Activated T-helper 1 cell treated with anti-CD3 and anti-CD28 coated beads, Interleukin-12 subunit alpha, Interleukin-12 subunit beta, Interleukin-2, Interleukin-4 antibody, amounts not matched to agents 30 ng/mL and 10 ng/mL and 1 ng/mL, durations not matched to agents 14 hours and 24 hours and 36 hours (primary cell): ENCODE measurements around the gene CCDC15. TPM values are rescaled to one million over a fixed set of nuclear protein-coding genes. Genes with fewer than 3 reads are reported as not detected.
"Not testable (repeated sequence)": the region's sequence is repeated elsewhere in the genome, so short reads cannot be mapped to it uniquely, and the experiment has no call there.

Source experiments
- DNase-seq: peaks from one replicate; pipeline ENCODE4 v3.0.0; 2021; ENCODE audit warnings: low spot score
- H3K27ac Mint-ChIP-seq: one replicate; pipeline ENCODE4 v1.8.0; 2021; ENCODE audit warnings: mild to moderate bottlenecking, mixed read lengths
- H3K27me3 Mint-ChIP-seq: one replicate; pipeline ENCODE4 v1.8.0; 2022; ENCODE audit warnings: mild to moderate bottlenecking, moderate library complexity, mixed read lengths; ENCODE audit not compliant: insufficient read depth
- H3K36me3 Mint-ChIP-seq: one replicate; pipeline ENCODE4 v1.8.0; 2021; ENCODE audit warnings: low read depth, mixed read lengths
- H3K4me1 Mint-ChIP-seq: one replicate; pipeline ENCODE4 v1.8.0; 2021; ENCODE audit warnings: low read depth, mixed read lengths
- H3K4me3 Mint-ChIP-seq: one replicate; pipeline ENCODE4 v1.8.0; 2021; ENCODE audit warnings: mild to moderate bottlenecking, moderate library complexity, mixed read lengths
- H3K9me3 Mint-ChIP-seq: one replicate; pipeline ENCODE4 v1.8.0; 2021; ENCODE audit warnings: mixed read lengths
- intact Hi-C: fragments of 100-400 bp; cut with micrococcal nuclease; formaldehyde crosslinking; loops from one replicate; pipeline ENCODE4 v1.15.1; 2024
- total RNA-seq: library from RNA; stranded (reverse); gene quantifications from 2 replicates; pipeline ENCODE4 v1.2.3, GENCODE V29; 2022

CCDC15 gene
- total RNA-seq, 1 donor from 2014 or later = 3.4 TPM

DNA sequence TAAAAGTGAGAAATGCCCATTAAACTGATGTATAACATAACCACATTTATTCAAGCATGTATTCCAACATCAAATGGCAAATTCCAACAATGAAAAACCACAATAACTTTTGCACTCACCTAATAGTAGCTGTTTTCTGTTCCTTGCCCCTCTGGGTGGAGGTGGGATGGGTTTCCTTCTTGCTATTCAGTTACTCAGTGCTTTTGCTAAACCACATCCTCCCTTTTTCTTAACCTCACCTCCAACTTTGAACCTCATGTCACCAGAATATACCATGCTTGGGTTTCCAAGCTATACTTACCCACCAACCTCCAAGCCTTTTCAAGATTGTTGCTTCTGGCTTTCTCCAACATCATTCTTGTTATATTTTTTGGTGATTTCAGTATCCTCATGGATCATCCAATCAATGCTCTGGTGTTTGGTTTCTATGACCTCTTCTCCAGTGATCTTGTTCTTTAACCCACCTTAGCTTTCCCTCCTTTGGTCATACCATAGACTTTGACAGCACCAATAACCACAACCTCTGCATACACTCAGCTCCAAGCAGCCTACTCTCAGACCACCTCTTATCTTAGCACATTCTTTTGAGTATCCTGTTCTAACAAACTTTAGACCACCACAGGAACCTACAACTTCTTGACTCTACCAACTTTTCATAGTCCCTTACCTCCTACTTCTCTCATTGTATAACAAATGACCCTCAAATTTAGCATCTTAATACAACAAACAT is 3.2 kb upstream of the CCDC15 start:
- H3K9me3 Mint-ChIP-seq = peaks cover 24% of the 10 kb centered on the region
- H3K4me1 Mint-ChIP-seq = no peaks in the 10 kb centered on the region
- peak; percentile 17 for DNase-seq
- peaks cover 6% of the 10 kb centered on the region for H3K36me3 Mint-ChIP-seq
- H3K27ac Mint-ChIP-seq = no peak overlapping the region
- no peaks in the 10 kb centered on the region for H3K27me3 Mint-ChIP-seq
- intact Hi-C loops = loop anchor here (5.0 to 10.0 kb wide), 6 partner anchors 203 to 1208 kb away; partner anchors contain the start of genes CDON, STT3A, VWA5A and ZNF202
- H3K4me3 Mint-ChIP-seq = no peak overlapping the region

DNA sequence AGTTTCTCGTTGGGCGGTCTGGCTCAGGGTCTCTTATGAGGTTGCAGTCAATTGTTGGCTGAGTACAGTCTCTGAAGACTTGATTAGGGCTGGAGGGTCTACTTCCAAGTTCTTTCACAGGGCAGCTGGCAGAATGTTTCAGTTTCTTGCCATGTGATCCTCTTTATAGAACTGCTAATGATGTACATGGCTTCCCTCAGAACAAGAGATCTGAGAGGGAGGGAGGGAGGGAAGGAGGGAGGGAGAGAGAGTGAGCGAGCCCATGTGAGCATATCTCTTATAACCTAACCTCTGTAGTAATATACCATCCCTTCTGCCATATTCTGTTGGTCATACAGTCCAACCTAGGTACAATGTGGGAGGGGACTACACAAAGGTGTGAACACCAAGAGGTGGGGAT is 2.7 kb upstream of the CCDC15 start:
- peaks cover 6% of the 10 kb centered on the region for H3K36me3 Mint-ChIP-seq
- no peak overlapping the region for H3K27ac Mint-ChIP-seq
- no peaks in the 10 kb centered on the region for H3K27me3 Mint-ChIP-seq
- no peak for DNase-seq
- no peak overlapping the region for H3K4me3 Mint-ChIP-seq
- H3K9me3 Mint-ChIP-seq = peaks cover 24% of the 10 kb centered on the region
- H3K4me1 Mint-ChIP-seq = no peaks in the 10 kb centered on the region
- intact Hi-C loops = loop anchor here (5.0 to 10.0 kb wide), 6 partner anchors 204 to 1209 kb away; partner anchors contain the start of genes CDON, STT3A, VWA5A and ZNF202

DNA sequence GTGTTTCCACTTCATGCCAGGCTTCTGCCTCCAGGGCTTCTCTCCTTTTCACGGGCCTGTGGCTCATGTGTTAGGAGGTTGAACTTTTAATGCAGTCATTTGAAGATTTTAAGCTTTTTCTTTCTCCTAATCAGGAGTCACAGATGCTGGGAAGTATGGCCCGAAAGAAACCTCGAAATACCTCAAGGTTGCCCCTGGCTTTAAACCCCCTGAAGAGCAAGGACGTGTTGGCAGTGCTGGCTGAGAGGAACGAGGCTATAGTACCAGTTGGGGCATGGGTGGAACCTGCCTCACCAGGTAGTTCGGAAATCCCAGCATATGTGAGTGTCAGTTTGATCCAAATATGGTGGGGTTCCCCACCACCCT is 571 bp downstream of the CCDC15 start:
- H3K27me3 Mint-ChIP-seq = no peaks in the 10 kb centered on the region
- DNase-seq = no peak

DNA sequence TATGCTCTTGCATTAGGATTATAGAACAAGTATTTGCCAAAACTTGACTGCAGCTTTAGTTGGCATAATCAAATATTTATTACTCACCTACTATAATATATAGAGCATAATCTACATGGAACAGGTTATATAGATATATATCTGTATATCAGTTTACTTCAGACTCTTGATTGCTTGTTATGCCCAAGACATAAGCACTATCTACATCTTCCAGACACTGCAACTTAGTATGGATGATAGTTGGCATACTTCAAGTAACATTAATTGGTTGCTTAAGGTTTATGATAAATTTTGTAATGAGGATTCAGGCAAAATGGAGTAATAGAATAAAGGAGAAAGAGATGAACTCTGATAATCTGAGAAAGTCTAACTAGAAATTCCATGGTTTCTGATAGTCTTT is 1.0 kb downstream of the CCDC15 start:
- intact Hi-C loops = loop anchor here (2.0 to 10.0 kb wide), 5 partner anchors 34 to 840 kb away; partner anchors contain the start of genes SIAE, SLC37A2, SPA17 and VWA5A
- no peak overlapping the region for H3K27ac Mint-ChIP-seq
- H3K27me3 Mint-ChIP-seq = no peaks in the 10 kb centered on the region
- no peaks in the 10 kb centered on the region for H3K4me1 Mint-ChIP-seq
- no peak for DNase-seq
- H3K36me3 Mint-ChIP-seq = no peaks in the 10 kb centered on the region
- peaks cover 1% of the 10 kb centered on the region for H3K9me3 Mint-ChIP-seq
- H3K4me3 Mint-ChIP-seq = no peak overlapping the region

More for the DNA sequence above, 571 bp downstream of the CCDC15 start:
- intact Hi-C loops = loop anchor here (1.0 to 10.0 kb wide), 16 partner anchors 34 to 1212 kb away; partner anchors contain the start of genes CDON, HYLS1, MSANTD2 and PUS3
- H3K36me3 Mint-ChIP-seq = no peaks in the 10 kb centered on the region
- no peak overlapping the region for H3K27ac Mint-ChIP-seq
- H3K4me1 Mint-ChIP-seq = no peaks in the 10 kb centered on the region
- peaks cover 5% of the 10 kb centered on the region for H3K9me3 Mint-ChIP-seq
- H3K4me3 Mint-ChIP-seq = no peak overlapping the region

DNA sequence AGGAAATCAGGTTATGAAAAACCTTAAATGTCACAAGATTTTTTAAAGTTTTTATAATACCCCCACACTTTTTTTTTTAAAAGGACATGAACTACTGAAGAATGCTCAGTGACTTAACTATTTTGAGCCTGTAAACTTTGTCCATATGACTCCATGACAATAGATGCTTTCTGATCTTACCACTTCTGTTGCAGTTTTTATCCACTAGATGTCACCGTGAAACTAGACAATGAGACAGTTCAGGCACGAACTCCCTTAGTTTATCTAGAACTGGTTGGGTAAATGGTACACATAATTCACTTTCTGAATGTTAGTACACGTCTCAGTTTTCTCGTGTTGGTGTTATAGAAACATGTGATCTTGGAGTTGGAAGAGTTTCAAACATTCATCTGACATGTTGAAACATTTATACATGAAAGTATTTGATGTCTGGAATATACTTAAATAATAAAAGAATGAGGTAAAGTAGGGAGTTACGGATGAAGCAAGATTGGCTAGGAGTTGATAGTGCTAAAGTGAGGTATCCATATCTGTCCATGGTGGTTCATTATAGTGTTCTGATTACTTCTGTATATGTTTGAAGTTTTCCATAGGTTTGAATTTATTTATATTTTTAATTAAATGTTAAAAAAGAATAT is 8.1 kb downstream of the CCDC15 start:
- no peak overlapping the region for H3K27ac Mint-ChIP-seq
- no peaks in the 10 kb centered on the region for H3K27me3 Mint-ChIP-seq
- H3K4me1 Mint-ChIP-seq = no peaks in the 10 kb centered on the region
- H3K9me3 Mint-ChIP-seq = no peaks in the 10 kb centered on the region
- intact Hi-C loops = loop anchor here (1.0 kb wide), 5 partner anchors 162 to 912 kb away; no protein-coding TSS in a partner anchor
- no peak overlapping the region for H3K4me3 Mint-ChIP-seq
- peaks cover 3% of the 10 kb centered on the region for H3K36me3 Mint-ChIP-seq
- peak; percentile 27 for DNase-seq

DNA sequence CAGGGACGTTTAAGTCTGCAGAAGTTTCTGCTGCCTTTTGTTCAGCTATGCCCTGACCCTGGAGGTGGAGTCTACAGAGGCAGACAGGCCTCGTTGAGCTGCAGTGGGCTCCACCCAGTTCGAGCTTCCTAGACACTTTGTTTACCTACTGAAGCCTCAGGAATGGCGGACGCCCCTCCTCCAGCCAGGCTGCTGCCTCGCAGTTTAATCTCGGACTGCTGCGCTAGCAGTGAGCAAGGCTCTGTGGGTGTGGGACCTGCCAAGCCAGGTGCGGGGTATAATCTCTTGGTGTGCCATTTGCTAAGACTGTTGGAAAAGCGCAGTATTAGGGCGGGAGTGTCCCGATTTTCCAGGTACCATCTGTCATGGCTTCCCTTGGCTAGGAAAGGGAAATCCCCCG is 14.2 kb downstream of the CCDC15 start:
- H3K36me3 Mint-ChIP-seq, H3K27me3 Mint-ChIP-seq, DNase-seq, H3K27ac Mint-ChIP-seq, H3K9me3 Mint-ChIP-seq, H3K4me1 Mint-ChIP-seq, H3K4me3 Mint-ChIP-seq, intact Hi-C loops: not testable (repeated sequence)

DNA sequence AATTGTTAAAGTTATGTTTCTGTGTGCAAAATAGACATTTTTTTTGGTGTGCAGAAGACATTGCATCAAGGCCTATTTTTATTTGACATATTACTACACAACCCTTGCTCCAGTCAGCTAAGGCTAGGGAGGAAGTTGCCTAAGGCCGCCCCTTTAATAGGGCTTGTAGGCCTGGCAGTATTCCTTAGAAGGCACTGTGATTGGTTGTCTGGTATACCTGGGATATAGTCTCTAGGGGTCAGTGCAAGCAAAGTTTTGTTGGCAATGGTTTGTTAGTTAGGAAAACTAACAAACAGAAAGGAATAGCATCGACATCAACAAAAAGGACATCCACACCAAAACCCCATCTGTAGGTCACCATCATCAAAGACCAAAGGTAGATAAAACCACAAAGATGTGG is 16.9 kb downstream of the CCDC15 start:
- DNase-seq = no peak
- Mint-ChIP-seq H3K36me3 (no peaks in the 10 kb centered on the region), H3K9me3 (no peaks in the 10 kb centered on the region), H3K27ac (no peak overlapping the region), H3K27me3 (no peaks in the 10 kb centered on the region), H3K4me1 (no peaks in the 10 kb centered on the region), H3K4me3 (no peak overlapping the region)
- intact Hi-C loops = no loop called here

DNA sequence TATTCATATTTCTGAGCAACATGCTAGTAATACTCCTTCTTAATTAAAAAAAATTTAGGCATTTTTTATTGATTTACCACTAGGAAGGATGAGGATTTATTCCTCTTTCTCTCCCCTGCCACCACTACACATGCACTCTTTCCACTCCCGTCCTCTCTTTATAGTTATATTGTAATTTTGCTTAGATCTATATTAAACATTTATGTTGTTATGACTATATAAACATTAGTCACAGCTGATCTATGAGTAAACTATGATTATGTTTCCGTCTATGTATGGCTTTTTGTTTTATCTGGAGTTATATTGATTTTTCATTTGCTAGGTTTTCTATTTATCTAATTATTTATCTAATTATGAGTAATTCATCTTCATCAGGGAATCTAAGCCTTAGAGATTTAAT is 17.8 kb downstream of the CCDC15 start:
- no peaks in the 10 kb centered on the region for H3K9me3 Mint-ChIP-seq
- H3K4me3 Mint-ChIP-seq = no peak overlapping the region
- intact Hi-C loops = no loop called here
- H3K36me3 Mint-ChIP-seq = no peaks in the 10 kb centered on the region
- DNase-seq = no peak
- no peaks in the 10 kb centered on the region for H3K27me3 Mint-ChIP-seq
- no peaks in the 10 kb centered on the region for H3K4me1 Mint-ChIP-seq
- H3K27ac Mint-ChIP-seq = no peak overlapping the region

DNA sequence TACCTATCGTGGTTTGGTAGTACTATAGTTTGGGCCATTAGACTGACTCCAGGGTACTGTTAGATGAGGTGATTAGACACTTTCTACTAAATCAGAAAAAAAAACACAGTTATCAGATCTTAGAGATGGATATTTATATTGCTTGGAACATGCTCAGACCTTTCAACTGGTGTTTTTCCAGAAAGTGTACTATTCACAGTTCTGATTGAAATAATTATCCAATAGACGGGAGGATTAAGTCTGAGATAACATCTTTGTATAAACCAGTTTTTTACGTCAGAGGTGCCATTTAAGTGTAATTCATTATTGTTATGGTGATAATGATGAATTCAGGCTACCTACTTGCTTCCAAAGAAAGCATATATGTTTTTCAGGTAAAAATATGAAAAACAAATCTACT is 22.5 kb downstream of the CCDC15 start:
- H3K4me1 Mint-ChIP-seq = no peaks in the 10 kb centered on the region
- H3K27ac Mint-ChIP-seq = no peak overlapping the region
- peaks cover 20% of the 10 kb centered on the region for H3K36me3 Mint-ChIP-seq
- no peak overlapping the region for H3K4me3 Mint-ChIP-seq
- no peaks in the 10 kb centered on the region for H3K27me3 Mint-ChIP-seq
- intact Hi-C loops = no loop called here
- H3K9me3 Mint-ChIP-seq = peaks cover 27% of the 10 kb centered on the region
- DNase-seq = no peak

DNA sequence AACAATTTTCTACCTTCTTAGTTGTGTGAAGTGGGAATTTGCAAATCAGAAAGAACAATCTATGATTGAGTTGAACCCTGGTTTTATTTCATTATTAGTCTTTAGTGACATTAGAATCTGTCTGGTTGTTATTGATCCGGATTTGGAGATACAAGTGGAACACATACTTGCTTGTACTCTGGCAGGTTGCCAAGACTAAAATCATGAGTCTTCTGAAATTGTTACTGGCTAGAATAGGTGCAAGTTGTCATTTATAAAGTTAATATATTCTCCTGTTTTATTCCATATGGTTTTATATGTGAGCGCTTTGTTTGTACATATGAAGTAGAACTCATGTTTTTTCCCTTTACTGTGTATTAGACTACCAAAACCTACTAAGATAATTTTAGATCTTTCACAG is 23.0 kb downstream of the CCDC15 start:
- H3K27me3 Mint-ChIP-seq = no peaks in the 10 kb centered on the region
- H3K4me3 Mint-ChIP-seq = no peak overlapping the region
- H3K4me1 Mint-ChIP-seq = no peaks in the 10 kb centered on the region
- H3K36me3 Mint-ChIP-seq = peaks cover 21% of the 10 kb centered on the region
- H3K27ac Mint-ChIP-seq = no peak overlapping the region
- H3K9me3 Mint-ChIP-seq = peaks cover 29% of the 10 kb centered on the region
- no peak for DNase-seq
- intact Hi-C loops = no loop called here

DNA sequence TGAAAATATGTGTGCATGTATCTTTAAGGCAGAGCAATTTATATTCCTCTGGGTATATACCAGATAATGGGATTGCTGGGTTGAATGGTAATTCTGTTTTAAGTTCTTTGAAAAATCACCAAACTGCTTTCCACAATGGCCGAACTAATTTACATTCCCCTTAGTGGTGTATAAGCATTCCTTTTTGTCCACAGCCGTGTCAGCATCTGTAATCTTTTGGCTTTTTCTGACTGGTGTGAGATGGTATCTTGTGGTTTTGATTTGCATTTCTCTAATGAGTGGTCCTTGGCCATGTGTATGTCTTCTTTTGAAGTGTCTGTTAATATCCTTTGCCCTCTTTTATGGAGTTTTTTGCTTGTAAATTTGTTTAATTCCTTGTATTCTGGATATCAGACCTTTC is 24.3 kb downstream of the CCDC15 start:
- Mint-ChIP-seq H3K4me3 (no peak overlapping the region), H3K27ac (no peak overlapping the region), H3K27me3 (no peaks in the 10 kb centered on the region), H3K9me3 (peaks cover 41% of the 10 kb centered on the region), H3K4me1 (no peaks in the 10 kb centered on the region), H3K36me3 (peaks cover 30% of the 10 kb centered on the region)
- no peak for DNase-seq
- intact Hi-C loops = no loop called here

DNA sequence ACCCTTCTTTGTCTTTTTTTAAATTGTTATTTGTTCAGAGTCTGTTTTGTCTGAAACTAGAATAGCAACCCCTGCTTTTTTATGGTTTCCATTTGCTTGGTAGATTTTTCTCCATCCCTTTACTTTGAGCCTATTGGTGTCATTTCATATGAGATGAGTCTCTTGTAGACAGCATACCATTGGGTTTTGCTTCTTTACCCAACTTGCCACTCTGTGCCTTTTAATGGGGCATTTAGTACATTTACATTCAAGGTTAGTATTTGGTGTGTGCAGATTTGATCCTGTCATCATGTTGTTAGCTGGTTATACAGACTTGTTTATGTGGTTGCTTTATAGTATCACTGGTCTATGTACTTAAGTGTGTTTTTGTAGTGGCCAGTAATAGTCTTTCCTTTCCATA is 28.0 kb downstream of the CCDC15 start:
- Mint-ChIP-seq H3K9me3 (peaks cover 41% of the 10 kb centered on the region), H3K27ac (no peak overlapping the region), H3K4me1 (no peaks in the 10 kb centered on the region), H3K27me3 (no peaks in the 10 kb centered on the region), H3K36me3 (peaks cover 30% of the 10 kb centered on the region), H3K4me3 (no peak overlapping the region)
- intact Hi-C loops = no loop called here
- no peak for DNase-seq

DNA sequence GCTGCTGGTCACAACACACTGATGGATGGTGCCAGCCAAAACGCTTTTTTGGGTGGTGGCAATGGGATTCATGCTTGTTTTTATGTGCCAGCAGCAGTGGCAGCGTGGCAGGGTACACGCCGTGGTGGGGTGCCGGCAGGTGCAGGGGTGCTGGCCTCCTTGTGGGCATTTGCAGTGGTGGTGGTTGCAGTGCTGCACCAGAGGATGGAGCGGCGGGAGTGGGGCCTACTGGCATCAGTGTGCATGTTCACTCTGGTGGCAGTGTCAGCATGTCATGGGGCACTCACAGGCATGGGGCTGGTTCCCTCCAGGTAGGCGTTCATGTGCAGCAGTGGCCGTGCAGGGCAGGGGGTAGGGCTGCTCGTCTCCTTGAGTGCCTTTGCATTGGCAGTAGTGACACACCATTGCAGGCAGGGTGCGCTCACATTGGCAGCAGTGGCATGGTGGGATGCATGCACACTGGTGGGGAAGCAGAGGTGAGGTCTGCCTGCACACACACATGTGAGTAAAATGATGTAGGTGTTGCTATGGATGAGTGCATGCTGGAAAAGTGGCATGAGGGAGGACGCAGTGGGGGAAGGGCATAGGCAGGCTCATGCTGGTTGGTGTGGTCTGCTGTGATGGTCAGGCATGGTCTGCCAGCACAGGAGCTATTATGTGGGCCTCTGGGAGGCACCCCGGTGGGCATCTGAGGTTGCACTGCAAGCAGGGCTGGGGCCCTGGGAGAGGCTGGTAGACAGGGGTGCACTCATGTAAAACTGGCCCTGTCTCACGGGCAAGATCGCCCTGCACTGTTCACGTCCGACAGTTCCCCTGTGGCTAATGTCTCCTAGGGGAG is 29.9 kb downstream of the CCDC15 start:
- Mint-ChIP-seq H3K27me3 (no peaks in the 10 kb centered on the region), H3K27ac (no peak overlapping the region), H3K36me3 (peaks cover 28% of the 10 kb centered on the region), H3K4me3 (no peak overlapping the region), H3K4me1 (no peaks in the 10 kb centered on the region), H3K9me3 (peaks cover 36% of the 10 kb centered on the region)
- no peak for DNase-seq
- intact Hi-C loops = no loop called here
